RWPE2 (cell line): ENCODE results near the gene SNAPC5.

ENCODE experiments used
- ATAC-seq: fragments of 200-7000 bp; cut with Tn5 transposase; 3 replicates; pipeline ENCODE4 v1.9.1; 2021; ENCODE audit warnings: low read depth
- DNase-seq: peaks from one replicate; pipeline ENCODE4 v3.0.0-alpha.2; 2020; ENCODE audit warnings: low spot score
- H3K27ac ChIP-seq: fragments of 450-650 bp; 2 replicates; pipeline ENCODE4 v1.5.1; 2017; ENCODE audit warnings: mild to moderate bottlenecking; ENCODE audit not compliant: poor library complexity, severe bottlenecking
- H3K27me3 ChIP-seq: fragments of 250-450 bp; sonication (Bioruptor Pico); 2 replicates; pipeline ENCODE4 v1.5.1; 2021; ENCODE audit warnings: mild to moderate bottlenecking, moderate library complexity; ENCODE audit not compliant: insufficient read depth, poor library complexity, severe bottlenecking
- H3K36me3 ChIP-seq: fragments of 250-450 bp; sonication (Bioruptor Pico); 2 replicates; pipeline ENCODE4 v1.5.1; 2020; ENCODE audit warnings: low read depth, mild to moderate bottlenecking, moderate library complexity
- H3K4me1 ChIP-seq: fragments of 250-450 bp; sonication (Bioruptor Pico); 2 replicates; pipeline ENCODE4 v1.5.1; 2021; ENCODE audit warnings: mild to moderate bottlenecking, moderate library complexity; ENCODE audit not compliant: insufficient read depth, poor library complexity, severe bottlenecking
- H3K4me3 ChIP-seq: fragments of 250-450 bp; sonication (Bioruptor Pico); 2 replicates; pipeline ENCODE4 v1.5.1; 2021; ENCODE audit warnings: mild to moderate bottlenecking, moderate library complexity; ENCODE audit not compliant: severe bottlenecking
- H3K9me3 ChIP-seq: fragments of 250-450 bp; sonication (Bioruptor Pico); 2 replicates; pipeline ENCODE4 v1.5.1; 2021; ENCODE audit warnings: mild to moderate bottlenecking, moderate library complexity; ENCODE audit not compliant: severe bottlenecking
- CTCF ChIP-seq: fragments of 450-650 bp; IDR thresholded peaks from one replicate; pipeline ENCODE4 v1.5.1; 2017; ENCODE audit warnings: mild to moderate bottlenecking, moderate library complexity; ENCODE audit not compliant: poor library complexity, severe bottlenecking

The SNAPC5 gene

GRCh38 chr15:66454143-66454542, 43.4 kb downstream of the SNAPC5 start:
- no peak overlapping the region for H3K27ac ChIP-seq
- DNase-seq (no peak), ATAC-seq (no peak)
- H3K36me3 ChIP-seq = peaks cover 51% of the 10 kb centered on the region
- no peak overlapping the region for H3K4me3 ChIP-seq
- no peaks in the 10 kb centered on the region for H3K27me3 ChIP-seq
- peaks cover 2% of the 10 kb centered on the region for H3K9me3 ChIP-seq
- peaks cover 6% of the 10 kb centered on the region for H3K4me1 ChIP-seq
- TF ChIP-seq CTCF = no peak

GRCh38 chr15:66452971-66453580, 44.5 kb downstream of the SNAPC5 start:
- Histone ChIP-seq H3K36me3 (peaks cover 53% of the 10 kb centered on the region), H3K4me1 (no peaks in the 10 kb centered on the region), H3K9me3 (peaks cover 2% of the 10 kb centered on the region), H3K27me3 (no peaks in the 10 kb centered on the region), H3K27ac (no peak overlapping the region), H3K4me3 (no peak overlapping the region)
- ATAC-seq (peak; percentile 17; the same call in 1 of the 3 replicates), DNase-seq (no peak)
- TF ChIP-seq CTCF = no peak

- Histone ChIP-seq H3K4me1 (no peaks in the 10 kb centered on the region), H3K4me3 (no peak overlapping the region), H3K9me3 (peaks cover 2% of the 10 kb centered on the region), H3K36me3 (peaks cover 57% of the 10 kb centered on the region), H3K27me3 (no peaks in the 10 kb centered on the region), H3K27ac (no peak overlapping the region)
- ATAC-seq = no peak
- no peak for TF ChIP-seq CTCF
- DNase-seq = no peak
Measured at GRCh38 chr15:66452420-66452819, 45.1 kb downstream of the SNAPC5 start.
